SH-SY5Y (cell line): ENCODE results near the gene UGT1A3.

Experiments
- GATA2 ChIP-seq: IDR thresholded peaks from 2 replicates; pipeline ENCODE4 v1.6.1; 2011; ENCODE audit warnings: mild to moderate bottlenecking, low read depth, low read length
- GATA3 ChIP-seq: IDR thresholded peaks from 2 replicates; pipeline ENCODE4 v1.6.1; 2011; ENCODE audit warnings: low read depth, mild to moderate bottlenecking, low read length, moderate library complexity

DNA sequence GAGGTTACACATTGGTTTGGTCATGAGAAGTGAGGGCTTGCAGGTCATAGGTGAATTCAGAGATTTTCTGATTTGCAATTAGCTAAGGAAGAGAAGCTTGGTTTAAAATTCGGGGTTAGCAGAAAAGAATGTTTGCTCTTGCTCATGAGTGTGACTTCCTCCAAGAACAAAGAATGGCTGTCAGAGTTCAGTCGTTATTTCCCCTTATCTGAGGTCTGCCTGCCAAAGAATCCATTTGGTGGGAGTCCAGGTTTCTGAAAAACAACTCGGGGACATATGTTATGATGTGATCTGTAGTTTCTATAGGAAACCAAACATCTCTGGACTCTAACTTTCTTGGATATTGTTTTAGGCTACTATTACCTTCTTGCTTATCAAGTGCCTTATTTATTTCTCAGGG lies 39.3 kb upstream of the UGT1A3 start:
- TF ChIP-seq GATA3: no peak
- no peak for TF ChIP-seq GATA2
